Small intestine (tissue), 7 donors: ENCODE results near the gene ZNF579. TPM values are rescaled to one million over a fixed set of nuclear protein-coding genes. Genes with fewer than 3 reads are reported as not detected.
"Not testable (repeated sequence)": the region's sequence is repeated elsewhere in the genome, so short reads cannot be mapped to it uniquely, and the experiment has no call there.

Experiments used
- DNase-seq, 2 donors: peaks; one replicate each; pipeline versions ENCODE4 v3.0.0 to v3.0.0-alpha.2; 2013
- FAIRE-seq: peaks from 2 replicates; lab custom pipeline; 2012; peaks lifted over from hg19 to GRCh38; lab: Jason Lieb, UNC
- H3K27ac ChIP-seq, 3 donors: one replicate each; pipeline ENCODE4 v1.5.1; 2013; ENCODE audit warnings: low read length in 2 of 3, mild to moderate bottlenecking in 2 of 3, control low read depth in 1 of 3, inconsistent platforms in 1 of 3, low read depth in 1 of 3, moderate library complexity in 1 of 3
- H3K27me3 ChIP-seq, 3 donors: one replicate each; pipeline ENCODE4 v1.6.1; 2013; ENCODE audit warnings: low read length in 3 of 3, inconsistent platforms in 1 of 3; ENCODE audit not compliant: control insufficient read depth in 3 of 3, insufficient read depth in 3 of 3
- H3K36me3 ChIP-seq, 3 donors: one replicate each; pipeline ENCODE4 v1.6.1; 2013; ENCODE audit warnings: low read length in 3 of 3, inconsistent platforms in 1 of 3, low read depth in 1 of 3, mild to moderate bottlenecking in 1 of 3, moderate library complexity in 1 of 3; ENCODE audit not compliant: control insufficient read depth in 3 of 3, insufficient read depth in 2 of 3
- H3K4me1 ChIP-seq, 3 donors: one replicate each; pipeline ENCODE4 v1.6.1; 2013; ENCODE audit warnings: low read length in 2 of 3, inconsistent platforms in 1 of 3, low read depth in 1 of 3, mild to moderate bottlenecking in 1 of 3, moderate library complexity in 1 of 3; ENCODE audit not compliant: control insufficient read depth in 3 of 3, insufficient read depth in 2 of 3
- H3K4me3 ChIP-seq, 3 donors: one replicate each; pipeline ENCODE4 v1.5.1; 2013; ENCODE audit warnings: low read length in 3 of 3, control low read depth in 1 of 3, inconsistent platforms in 1 of 3, low read depth in 1 of 3, mild to moderate bottlenecking in 1 of 3, moderate library complexity in 1 of 3
- H3K9me3 ChIP-seq, 2 donors: one replicate each; pipeline ENCODE4 v1.6.1; 2013; ENCODE audit warnings: low read depth in 1 of 2, low read length in 1 of 2; ENCODE audit not compliant: control insufficient read depth in 2 of 2, insufficient read depth in 1 of 2
- WGBS, 3 donors: extraction: QIAGEN DNeasy Blood & Tissue Kit; methylation state at CpG; one replicate each; pipeline ENCODE4 v1.1.7; 2013; 5-methylcytosine and 5-hydroxymethylcytosine counted together
- polyA plus RNA-seq, 4 donors: library from polyadenylated mRNA; stranded (reverse) in 3 of 4; unstranded in 1 of 4; fragments of 200-250 nt in 3 of 4; fragments of 120-200 nt in 1 of 4; gene quantifications; one replicate each; pipeline versions ENCODE4 v1.2.1 to v1.2.3, GENCODE V29; 2013
- donor health status: healthy with polysubstance abuse.
- donor health status: control.
- donor health status: control.
- donor health status: Bipolar disorder and iron deficiency.
- donor health status: healthy.

Gene ZNF579
- polyA plus RNA-seq, 4 donors: 2.2 to 12.7 (median 4.8) TPM

GRCh38 chr19:55585658-55586339 lies 5.2 kb upstream of the ZNF579 start:
- Histone ChIP-seq H3K27ac (peak overlapping the region in 2 of 3 donors; percentile 47 to 66), H3K27me3 (no peaks in the 10 kb centered on the region), H3K9me3 (no peaks in the 10 kb centered on the region), H3K4me1 (peaks cover 0 to 13% (median 7%) of the 10 kb centered on the region in 3 donors), H3K4me3 (peak overlapping the region in 2 of 3 donors; percentile 2 to 40), H3K36me3 (no peaks in the 10 kb centered on the region)
- DNase-seq (peak in 1 of 2 donors; percentile 89), FAIRE-seq (no peak)
- WGBS, 3 donors: 2 to 5% (median 3%) methylated on average over 31 to 36 of the region's 36 CpGs

DNA sequence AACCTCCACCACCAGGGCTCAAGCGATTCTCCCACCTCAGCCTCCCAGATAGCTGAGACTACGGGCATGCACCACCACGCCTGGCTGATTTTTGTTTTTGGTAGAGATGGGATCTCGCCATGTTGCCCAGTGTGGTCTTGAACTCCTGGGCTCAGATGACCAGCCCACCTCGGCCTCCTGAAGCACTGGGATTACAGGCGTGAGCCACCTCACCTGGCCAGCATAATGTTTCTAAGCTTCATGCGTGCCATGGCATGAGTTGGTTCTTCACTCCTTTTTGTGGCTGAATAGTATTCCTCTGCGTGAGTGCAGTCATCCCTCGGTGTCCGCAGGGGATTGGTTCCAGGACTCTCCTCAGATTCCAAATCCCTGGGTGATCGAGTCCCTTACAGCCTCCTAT lies 4.2 kb upstream of the ZNF579 start:
- FAIRE-seq: no peak
- Histone ChIP-seq H3K36me3 (no peaks in the 10 kb centered on the region), H3K4me3 (no peak overlapping the region), H3K27ac (no peak overlapping the region), H3K27me3 (no peaks in the 10 kb centered on the region), H3K9me3 (no peaks in the 10 kb centered on the region), H3K4me1 (peaks cover 0 to 13% (median 7%) of the 10 kb centered on the region in 3 donors)
- WGBS, 3 donors: 93 to 94% (median 93%) methylated on average over 11 of the region's 11 CpGs
- DNase-seq: no peak

GRCh38 chr19:55583897-55584296 lies 3.2 kb upstream of the ZNF579 start:
- not testable (repeated sequence) for H3K27ac ChIP-seq, FAIRE-seq, H3K27me3 ChIP-seq, H3K9me3 ChIP-seq, H3K4me3 ChIP-seq, H3K36me3 ChIP-seq, DNase-seq
- peaks cover 0 to 13% (median 7%) of the 10 kb centered on the region in 3 donors for H3K4me1 ChIP-seq
- WGBS, 3 donors: 84 to 87% (median 84%) methylated on average over 8 of the region's 8 CpGs

GRCh38 chr19:55582284-55582683 lies 1.6 kb upstream of the ZNF579 start:
- not testable (repeated sequence) for H3K4me3 ChIP-seq, H3K27ac ChIP-seq, H3K36me3 ChIP-seq, H3K27me3 ChIP-seq, H3K9me3 ChIP-seq, FAIRE-seq, DNase-seq
- peaks cover 0 to 11% (median 7%) of the 10 kb centered on the region in 3 donors for H3K4me1 ChIP-seq
- 52 to 67% (median 65%) methylated on average over 4 of the region's 4 CpGs for WGBS, 3 donors

GRCh38 chr19:55581823-55582223 lies 1.2 kb upstream of the ZNF579 start:
- Histone ChIP-seq H3K4me3 (no peak overlapping the region), H3K9me3 (no peaks in the 10 kb centered on the region), H3K36me3 (peaks cover 0 to 13% (median 10%) of the 10 kb centered on the region in 3 donors), H3K27ac (peak overlapping the region in 1 of 3 donors; percentile 85), H3K27me3 (no peaks in the 10 kb centered on the region), H3K4me1 (peaks cover 0 to 8% (median 7%) of the 10 kb centered on the region in 3 donors)
- FAIRE-seq (no peak), DNase-seq (peak in 1 of 2 donors; percentile 42)
- WGBS, 3 donors: 10 to 30% (median 19%) methylated on average over 6 of the region's 6 CpGs

GRCh38 chr19:55581145-55581822 lies 636 bp upstream of the ZNF579 start:
- peaks cover 0 to 7% (median 4%) of the 10 kb centered on the region in 3 donors for H3K4me1 ChIP-seq

GRCh38 chr19:55579766-55580621 lies 654 bp downstream of the ZNF579 start:
- Histone ChIP-seq H3K27me3 (no peaks in the 10 kb centered on the region), H3K4me3 (peak overlapping the region; percentile 67 to 88 (median 83)), H3K9me3 (no peaks in the 10 kb centered on the region), H3K4me1 (no peaks in the 10 kb centered on the region), H3K27ac (peak overlapping the region in 2 of 3 donors; percentile 85 to 87), H3K36me3 (peaks cover 0 to 21% (median 10%) of the 10 kb centered on the region in 3 donors)
- DNase-seq (peak in 1 of 2 donors; percentile 55), FAIRE-seq (no peak)
- WGBS, 3 donors: 10 to 13% (median 12%) methylated on average over 16 to 20 of the region's 20 CpGs

More at GRCh38 chr19:55581145-55581822, 636 bp upstream of the ZNF579 start:
- no peaks in the 10 kb centered on the region for H3K27me3 ChIP-seq
- 23 to 33% (median 24%) methylated on average over 12 of the region's 12 CpGs for WGBS, 3 donors
- FAIRE-seq (no peak), DNase-seq (peak in 1 of 2 donors; percentile 30)
- peaks cover 0 to 18% (median 10%) of the 10 kb centered on the region in 3 donors for H3K36me3 ChIP-seq
- peak overlapping the region; percentile 67 to 88 (median 83) for H3K4me3 ChIP-seq
- H3K27ac ChIP-seq: peak overlapping the region in 2 of 3 donors; percentile 51 to 85
- no peaks in the 10 kb centered on the region for H3K9me3 ChIP-seq
